A549 (cell line): Measurements from ENCODE around the gene CREB5.

Experiments
- CTCF ChIP-seq: fragments of >200 bp; sonication (Bioruptor Twin); formaldehyde crosslinking; IDR thresholded peaks from 3 replicates; pipeline ENCODE4 v1.5.1; 2016
- TP53 ChIP-seq: fragments of 250-450 bp; sonication (Bioruptor Pico); IDR thresholded peaks from 2 replicates; pipeline ENCODE4 v1.5.0; 2021; ENCODE audit warnings: mild to moderate bottlenecking, moderate library complexity

DNA sequence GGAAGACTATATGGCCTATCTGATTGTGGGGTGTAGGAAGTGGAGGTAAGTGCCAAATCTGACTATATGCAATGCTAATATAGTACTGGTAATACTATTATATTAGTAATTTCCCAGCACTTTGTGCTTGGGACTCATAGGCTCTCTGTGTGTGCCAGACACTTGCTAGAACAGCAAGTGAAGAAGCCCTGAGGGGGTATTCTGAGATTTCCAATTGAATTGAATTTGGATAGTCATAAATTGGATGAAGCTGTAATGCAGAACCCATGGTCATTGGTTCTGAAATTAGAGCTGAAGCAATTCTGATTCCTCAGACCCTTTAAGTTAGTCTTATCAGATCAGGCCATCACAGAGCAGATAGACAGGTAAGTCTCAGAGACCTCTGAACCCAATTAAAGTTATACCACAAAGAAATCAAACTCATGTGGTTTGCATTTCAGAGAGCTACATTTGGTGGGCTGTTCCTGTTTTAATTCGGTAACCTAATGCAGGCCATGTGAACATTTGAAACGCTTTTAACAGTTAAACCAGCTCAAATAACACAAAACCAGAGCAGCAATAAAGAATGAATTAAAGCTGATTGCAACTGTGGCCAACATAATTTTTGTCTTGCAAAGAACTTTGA, 179.5 kb downstream of the CREB5 start:
- TF ChIP-seq CTCF (no peak), TP53 (CRISPR knock-in tag) (no peak)
